ENCODE results near the gene ADGRL3. TPM values are rescaled to one million over a fixed set of nuclear protein-coding genes. Genes with fewer than 3 reads are reported as not detected.

The ADGRL3 gene
- total RNA-seq, 2 experiments from 2014 or later, result not detected

DNA sequence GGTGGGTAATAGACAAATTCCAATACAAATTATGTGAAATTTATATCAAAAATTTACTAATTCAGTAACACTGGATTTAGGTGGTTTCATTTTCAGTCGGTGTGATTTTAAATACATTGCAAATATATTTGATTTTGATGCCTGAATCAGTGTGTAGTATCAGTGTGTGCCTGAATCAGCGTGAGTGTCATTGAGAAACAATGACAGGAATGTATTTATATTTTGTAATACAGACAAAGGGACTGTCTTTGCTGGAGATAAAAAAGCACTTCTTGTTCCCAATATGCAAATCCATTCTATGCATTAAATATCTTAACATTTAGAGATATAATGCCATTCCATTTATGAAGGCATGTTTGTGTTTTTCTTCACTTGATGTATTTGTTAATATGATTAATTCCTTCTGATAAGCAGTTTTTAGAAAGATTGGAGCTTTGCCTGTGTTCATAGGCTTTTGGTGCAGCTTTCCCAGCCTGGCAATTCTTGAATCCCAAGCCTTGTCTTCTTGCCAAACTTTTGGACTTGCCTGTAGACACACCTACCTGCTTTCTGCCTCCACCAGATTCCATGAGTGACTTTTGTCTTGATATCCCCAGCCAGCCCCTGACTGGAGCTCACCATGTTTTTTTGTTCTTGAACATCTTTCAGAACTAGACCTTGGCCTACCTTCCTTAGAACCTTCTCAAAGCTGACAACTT is 243.8 kb downstream of the ADGRL3 start:
- CTCF ChIA-PET, result no interaction called here
- no peak overlapping the region for H3K4me3 Mint-ChIP-seq

DNA sequence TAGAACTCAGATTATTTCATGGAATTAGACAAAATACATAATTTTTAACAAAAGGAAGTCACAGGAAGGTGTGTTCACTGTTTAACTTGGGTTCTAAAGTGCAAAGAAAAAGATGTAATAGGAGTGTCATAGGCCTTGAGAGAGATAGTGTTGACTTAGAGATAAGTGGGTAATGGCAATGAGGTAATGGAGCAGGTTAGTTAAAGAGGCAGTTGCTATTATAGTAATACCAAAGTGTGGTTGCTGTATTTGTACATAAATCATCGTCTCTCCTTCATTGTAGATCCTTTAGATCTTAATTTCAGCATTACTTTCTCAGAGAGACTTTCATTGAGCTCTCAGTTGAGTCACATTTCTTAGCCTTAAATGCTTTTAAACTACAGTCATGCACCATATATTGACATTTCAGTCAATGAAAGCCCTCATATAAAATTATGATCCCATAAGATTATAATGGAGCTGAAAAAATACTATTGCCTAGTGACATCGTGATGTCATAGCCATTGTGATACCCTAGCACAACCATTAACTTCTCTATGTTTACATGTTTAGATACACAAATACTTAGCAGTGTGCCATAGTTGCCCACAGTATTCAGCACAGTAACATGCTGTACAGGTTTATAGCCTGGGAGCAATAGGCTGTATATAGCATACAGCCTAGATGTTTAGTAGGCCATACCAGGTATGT is 245.4 kb downstream of the ADGRL3 start:
- no peaks in the 10 kb centered on the region for H3K36me3 Mint-ChIP-seq (ENCODE audit: low read depth)
- no peak for DNase-seq
- ATAC-seq, result no peak
- intact Hi-C loops (cut with DNase I, micrococcal nuclease), result no loop called here
- CTCF ChIA-PET, result no interaction called here
- no peak overlapping the region for H3K27ac Mint-ChIP-seq
- POLR2A ChIA-PET, result no interaction called here
- no peaks in the 10 kb centered on the region for H3K4me1 Mint-ChIP-seq
- peaks cover 6% of the 10 kb centered on the region for H3K9me3 Mint-ChIP-seq (ENCODE audit: low read depth)
- H3K27me3 Mint-ChIP-seq, result no peaks in the 10 kb centered on the region
- no peak overlapping the region for H3K4me3 Mint-ChIP-seq

More for the DNA sequence above, 243.8 kb downstream of the ADGRL3 start:
- no peaks in the 10 kb centered on the region for H3K4me1 Mint-ChIP-seq
- peaks cover 6% of the 10 kb centered on the region for H3K9me3 Mint-ChIP-seq (ENCODE audit: low read depth)
- no peak overlapping the region for H3K27ac Mint-ChIP-seq
- no peak for DNase-seq
- H3K27me3 Mint-ChIP-seq, result no peaks in the 10 kb centered on the region
- intact Hi-C loops (cut with DNase I, micrococcal nuclease), result no loop called here
- POLR2A ChIA-PET, result no interaction called here
- no peaks in the 10 kb centered on the region for H3K36me3 Mint-ChIP-seq (ENCODE audit: low read depth)
- ATAC-seq, result no peak

DNA sequence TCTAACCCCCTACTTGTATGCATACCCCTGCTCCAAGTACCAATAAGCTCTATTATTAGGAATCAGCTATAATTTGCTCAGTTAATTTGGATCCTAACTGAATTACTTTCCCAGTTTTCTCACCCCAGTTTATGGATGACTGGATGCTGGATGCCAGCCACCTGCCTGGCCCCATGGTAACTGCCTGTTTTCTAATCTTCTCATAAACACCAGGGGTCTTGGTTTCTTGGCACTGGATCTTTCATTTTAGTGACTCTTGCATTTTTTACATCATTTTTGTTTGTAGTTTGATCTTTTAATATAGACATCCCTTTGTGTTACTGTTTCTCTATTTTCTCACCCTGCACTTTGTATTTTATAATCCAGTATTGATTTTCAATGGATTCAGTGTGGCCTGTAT is 246.8 kb downstream of the ADGRL3 start:
- ATAC-seq, result no peak
- H3K9me3 Mint-ChIP-seq (ENCODE audit: low read depth), result peaks cover 6% of the 10 kb centered on the region
- no peaks in the 10 kb centered on the region for H3K36me3 Mint-ChIP-seq (ENCODE audit: low read depth)
- intact Hi-C loops (cut with DNase I, micrococcal nuclease), result no loop called here
- DNase-seq, result no peak
- ChIA-PET POLR2A (no interaction called here), CTCF (no interaction called here)
- no peaks in the 10 kb centered on the region for H3K4me1 Mint-ChIP-seq
- no peak overlapping the region for H3K27ac Mint-ChIP-seq
- no peaks in the 10 kb centered on the region for H3K27me3 Mint-ChIP-seq
- no peak overlapping the region for H3K4me3 Mint-ChIP-seq

DNA sequence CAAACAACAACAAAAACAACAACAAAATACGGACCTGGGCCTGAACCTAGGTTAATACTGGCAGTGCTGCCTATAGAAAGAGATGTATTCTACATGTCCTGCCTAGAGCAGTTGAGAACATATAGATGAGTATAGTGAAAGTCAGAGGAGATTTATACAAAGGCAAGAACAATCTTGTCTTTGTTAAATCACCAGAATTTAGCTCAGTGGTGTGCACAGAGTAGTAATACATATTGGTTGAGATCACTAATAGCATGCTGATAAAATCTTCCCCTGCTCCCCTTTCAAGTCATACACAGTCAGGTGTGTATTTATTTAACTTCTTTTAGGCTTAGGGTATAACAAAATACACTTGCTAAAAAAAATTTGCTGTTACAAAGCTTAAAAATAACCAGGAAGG is 247.8 kb downstream of the ADGRL3 start:
- intact Hi-C loops (cut with DNase I, micrococcal nuclease), result no loop called here
- Mint-ChIP-seq H3K4me3 (no peak overlapping the region), H3K9me3 (ENCODE audit: low read depth) (peaks cover 2% of the 10 kb centered on the region), H3K36me3 (ENCODE audit: low read depth) (no peaks in the 10 kb centered on the region), H3K27ac (no peak overlapping the region), H3K4me1 (no peaks in the 10 kb centered on the region), H3K27me3 (no peaks in the 10 kb centered on the region)
- ATAC-seq (no peak), DNase-seq (no peak)
- CTCF ChIA-PET, result no interaction called here
- POLR2A ChIA-PET, result no interaction called here

DNA sequence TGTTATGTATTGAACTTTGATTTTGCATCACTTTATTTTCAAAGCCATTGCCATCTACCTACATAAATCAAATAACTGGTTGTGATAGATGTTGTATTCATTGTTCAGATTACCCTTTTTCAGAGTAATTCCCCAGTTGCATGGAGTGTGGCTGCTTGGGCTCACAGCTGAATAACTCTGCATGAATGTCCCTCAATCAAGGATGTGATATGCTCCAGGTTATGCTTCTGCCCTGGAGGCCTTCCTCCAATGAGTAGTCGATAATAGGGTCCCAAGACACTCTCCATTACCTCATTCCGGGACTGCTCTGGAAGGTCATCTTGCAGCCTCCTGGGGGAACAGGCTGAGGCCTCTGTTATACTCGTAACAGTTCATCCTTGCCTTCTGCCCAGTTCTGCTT is 251.8 kb downstream of the ADGRL3 start:
- no peak overlapping the region for H3K4me3 Mint-ChIP-seq
- H3K4me1 Mint-ChIP-seq, result no peaks in the 10 kb centered on the region
- H3K27ac Mint-ChIP-seq, result no peak overlapping the region
- ATAC-seq, result no peak
- intact Hi-C loops (cut with DNase I, micrococcal nuclease), result no loop called here
- no peaks in the 10 kb centered on the region for H3K27me3 Mint-ChIP-seq
- H3K9me3 Mint-ChIP-seq (ENCODE audit: low read depth), result no peaks in the 10 kb centered on the region
- POLR2A ChIA-PET, result no interaction called here
- no peaks in the 10 kb centered on the region for H3K36me3 Mint-ChIP-seq (ENCODE audit: low read depth)
- CTCF ChIA-PET, result no interaction called here
- no peak for DNase-seq

DNA sequence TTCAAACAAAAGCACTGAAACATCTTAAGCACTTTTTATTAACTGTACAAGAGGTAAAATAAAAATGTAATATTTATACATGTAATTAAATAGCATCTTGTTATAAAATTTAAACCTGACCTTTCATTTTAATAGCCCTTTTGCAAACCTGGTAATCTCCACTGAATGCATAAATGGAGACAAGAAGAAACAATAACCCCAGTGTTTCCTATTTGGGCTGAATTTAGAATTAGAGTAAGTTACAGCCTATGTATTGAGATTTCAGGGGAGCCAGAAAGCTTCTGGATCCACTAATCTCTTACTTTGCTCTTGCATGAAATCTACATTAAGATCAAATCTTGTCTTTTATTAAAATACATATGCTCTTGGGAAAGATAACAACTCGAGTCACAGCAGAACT is 261.8 kb downstream of the ADGRL3 start:
- Mint-ChIP-seq H3K4me3 (no peak overlapping the region), H3K27me3 (no peaks in the 10 kb centered on the region), H3K27ac (no peak overlapping the region), H3K36me3 (ENCODE audit: low read depth) (no peaks in the 10 kb centered on the region), H3K4me1 (no peaks in the 10 kb centered on the region), H3K9me3 (ENCODE audit: low read depth) (peaks cover 12% of the 10 kb centered on the region)
- ChIA-PET POLR2A (no interaction called here), CTCF (no interaction called here)
- intact Hi-C loops (cut with DNase I, micrococcal nuclease), result no loop called here
- ATAC-seq (no peak), DNase-seq (no peak)

DNA sequence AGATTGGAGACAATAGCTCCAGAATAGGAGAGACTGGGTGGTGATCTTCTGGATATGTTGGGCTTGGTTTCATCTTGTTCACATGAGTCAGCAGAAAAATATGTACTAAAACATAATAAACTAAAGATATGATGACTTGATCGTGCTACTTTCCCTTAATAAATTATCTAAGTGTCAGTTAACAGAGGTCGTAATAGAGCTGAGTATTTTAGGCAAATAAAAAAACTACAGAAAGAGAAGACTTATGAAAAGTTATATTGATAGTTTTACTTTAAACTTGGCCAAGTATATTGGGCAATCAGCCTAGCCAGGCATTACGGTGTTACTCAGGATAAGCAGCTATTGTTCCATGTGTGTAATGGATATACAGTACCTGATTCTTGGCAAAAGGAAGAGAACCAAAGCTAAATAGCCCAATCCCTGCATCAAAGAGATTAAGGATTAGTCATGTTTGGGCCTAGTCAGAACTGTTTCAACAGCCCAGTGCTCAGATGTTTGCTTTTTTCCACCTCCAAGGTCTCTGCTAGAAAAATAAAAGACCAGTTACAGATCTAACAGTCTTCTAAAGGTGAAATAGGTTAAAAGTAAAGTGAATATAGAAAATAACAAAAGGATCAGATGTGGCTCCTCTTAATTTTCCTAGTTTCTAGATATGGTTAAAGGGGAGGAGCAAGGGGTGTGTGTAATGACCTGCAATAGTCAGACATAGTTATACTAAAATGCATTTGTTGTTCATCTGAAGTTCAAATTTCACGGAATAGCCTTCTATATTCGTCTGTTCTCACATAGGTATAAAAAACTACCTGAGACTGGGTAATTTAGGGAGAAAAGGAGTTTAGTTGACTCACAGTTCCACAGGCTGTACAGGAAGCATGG is 262.6 kb downstream of the ADGRL3 start:
- ATAC-seq (no peak), DNase-seq (no peak)
- Mint-ChIP-seq H3K27ac (no peak overlapping the region), H3K9me3 (ENCODE audit: low read depth) (peaks cover 10% of the 10 kb centered on the region), H3K4me1 (no peaks in the 10 kb centered on the region), H3K4me3 (no peak overlapping the region), H3K36me3 (ENCODE audit: low read depth) (no peaks in the 10 kb centered on the region), H3K27me3 (no peaks in the 10 kb centered on the region)
- intact Hi-C loops (cut with DNase I, micrococcal nuclease), result no loop called here
- CTCF ChIA-PET, result no interaction called here
- POLR2A ChIA-PET, result no interaction called here

DNA sequence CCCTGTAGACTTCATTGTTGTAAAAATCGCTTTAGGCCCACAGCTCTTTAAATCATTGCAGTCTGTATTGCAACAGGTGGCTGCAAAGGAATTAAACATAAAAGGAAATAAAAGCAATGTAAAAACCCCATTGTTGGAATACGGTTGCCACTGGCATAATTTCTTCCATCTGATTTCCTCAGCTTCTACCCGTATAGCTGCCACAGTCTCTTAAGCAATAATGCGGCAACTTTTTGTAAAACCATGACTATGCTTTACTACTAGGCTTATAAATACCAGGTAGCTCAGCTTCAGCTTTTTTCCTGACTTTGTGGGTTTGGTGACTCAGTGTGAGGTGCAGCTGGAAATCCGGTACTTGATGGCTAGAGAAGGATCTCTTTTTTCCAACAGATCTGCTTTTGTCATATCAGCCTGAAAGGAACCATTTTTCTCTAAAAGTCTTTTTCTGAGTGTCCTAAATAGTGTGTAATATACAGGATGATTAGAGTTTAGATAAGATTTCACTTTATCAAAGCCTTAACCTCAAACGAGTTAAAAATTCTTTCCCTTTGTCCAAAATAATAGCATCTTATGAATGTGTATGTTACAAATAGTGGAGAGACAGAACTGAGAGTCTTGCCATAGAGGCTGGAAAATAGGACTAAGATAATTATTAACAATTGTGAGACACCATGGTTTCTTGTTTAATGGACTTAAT is 268.0 kb downstream of the ADGRL3 start:
- Mint-ChIP-seq H3K27ac (no peak overlapping the region), H3K36me3 (ENCODE audit: low read depth) (no peaks in the 10 kb centered on the region), H3K4me1 (no peaks in the 10 kb centered on the region), H3K9me3 (ENCODE audit: low read depth) (peaks cover 3% of the 10 kb centered on the region), H3K4me3 (no peak overlapping the region), H3K27me3 (no peaks in the 10 kb centered on the region)
- ChIA-PET CTCF (no interaction called here), POLR2A (no interaction called here)
- intact Hi-C loops (cut with DNase I, micrococcal nuclease), result no loop called here
- DNase-seq (no peak), ATAC-seq (no peak)

DNA sequence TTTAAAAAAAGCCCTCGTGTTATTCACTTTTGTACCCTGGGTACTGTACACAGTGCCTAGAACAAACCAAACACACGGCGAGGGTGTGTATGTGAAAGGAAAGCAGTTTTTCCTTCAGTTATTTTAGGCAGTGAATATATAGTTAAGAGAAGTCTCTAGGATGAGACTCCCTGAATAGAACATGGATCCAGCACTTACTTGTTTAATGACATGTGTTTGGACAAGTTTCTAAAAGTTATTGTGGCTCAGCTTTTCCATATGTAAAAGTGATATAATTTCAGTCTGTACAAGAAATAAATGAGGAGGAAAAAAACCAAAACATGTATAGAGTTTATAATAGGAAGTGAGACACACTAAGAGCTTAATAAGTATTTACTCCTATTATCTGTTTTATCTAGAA is 273.2 kb downstream of the ADGRL3 start:
- ATAC-seq (no peak), DNase-seq (no peak)
- Mint-ChIP-seq H3K4me3 (no peak overlapping the region), H3K9me3 (ENCODE audit: low read depth) (peaks cover 2% of the 10 kb centered on the region), H3K27ac (no peak overlapping the region), H3K27me3 (no peaks in the 10 kb centered on the region), H3K4me1 (no peaks in the 10 kb centered on the region), H3K36me3 (ENCODE audit: low read depth) (no peaks in the 10 kb centered on the region)
- CTCF ChIA-PET, result interaction anchor here (0.6 kb wide), 1 partner anchor 9 kb away, joined by 3 read pairs; no protein-coding TSS in a partner anchor
- POLR2A ChIA-PET, result no interaction called here
- intact Hi-C loops (cut with DNase I, micrococcal nuclease), result no loop called here

DNA sequence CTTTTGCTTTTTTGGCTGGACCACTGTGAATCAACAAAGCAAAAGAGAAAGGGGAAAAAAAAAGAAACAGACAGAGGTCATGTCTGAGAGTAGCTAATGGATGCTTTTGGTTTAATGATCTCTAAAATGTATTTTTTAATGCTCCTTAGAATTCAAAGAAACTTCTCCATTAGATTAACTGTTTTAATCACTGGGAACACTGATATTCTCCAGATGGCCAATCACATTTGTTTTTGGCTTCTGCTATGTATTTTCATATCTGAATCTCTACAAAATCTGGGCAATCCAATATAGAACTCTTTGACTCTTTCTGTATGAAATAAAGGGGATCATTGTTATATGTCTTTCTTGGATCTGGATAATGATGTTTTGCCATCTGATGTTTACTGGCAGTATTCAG is 278.2 kb downstream of the ADGRL3 start:
- H3K9me3 Mint-ChIP-seq (ENCODE audit: low read depth), result peaks cover 2% of the 10 kb centered on the region

DNA sequence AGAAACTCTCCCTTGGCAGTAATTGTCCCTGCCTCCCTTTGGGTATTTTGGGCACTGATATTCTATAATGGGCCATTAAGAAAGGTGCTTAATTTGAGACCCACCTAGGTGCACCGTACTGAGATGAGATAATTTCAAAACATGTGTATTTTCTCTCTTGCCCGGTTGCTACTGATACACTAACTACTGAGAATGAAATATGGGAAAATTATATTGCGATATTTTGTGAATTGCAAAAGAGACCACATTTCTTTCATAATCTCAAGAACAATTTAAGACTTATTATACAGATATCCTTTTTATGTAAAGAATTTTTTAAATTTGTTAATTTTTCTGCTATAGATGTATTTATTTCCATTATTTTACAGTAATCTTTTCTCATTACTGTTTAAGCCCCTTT is 284.9 kb downstream of the ADGRL3 start:
- Mint-ChIP-seq H3K4me3 (no peak overlapping the region), H3K9me3 (ENCODE audit: low read depth) (peaks cover 6% of the 10 kb centered on the region), H3K4me1 (no peaks in the 10 kb centered on the region), H3K27ac (no peak overlapping the region), H3K36me3 (ENCODE audit: low read depth) (no peaks in the 10 kb centered on the region), H3K27me3 (no peaks in the 10 kb centered on the region)
- intact Hi-C loops (cut with DNase I, micrococcal nuclease), result no loop called here
- CTCF ChIA-PET, result interaction anchor here (1.3 kb wide), 1 partner anchor 13 kb away, joined by 5 read pairs; no protein-coding TSS in a partner anchor
- ATAC-seq (no peak), DNase-seq (no peak)
- POLR2A ChIA-PET, result no interaction called here

More for the DNA sequence above, 278.2 kb downstream of the ADGRL3 start:
- ChIA-PET CTCF (no interaction called here), POLR2A (no interaction called here)
- no peaks in the 10 kb centered on the region for H3K36me3 Mint-ChIP-seq (ENCODE audit: low read depth)
- H3K4me3 Mint-ChIP-seq, result no peak overlapping the region
- no peak overlapping the region for H3K27ac Mint-ChIP-seq
- intact Hi-C loops (cut with DNase I, micrococcal nuclease), result no loop called here
- H3K27me3 Mint-ChIP-seq, result no peaks in the 10 kb centered on the region
- no peak for ATAC-seq
- H3K4me1 Mint-ChIP-seq, result no peaks in the 10 kb centered on the region
- DNase-seq, result no peak
